MM.1S (cell line): ENCODE measurements around the gene RHOT1.

ENCODE experiments used
- DNase-seq: peaks from one replicate; pipeline ENCODE4 v3.0.0-alpha.2; 2015
- H2AFZ ChIP-seq: fragments of 300-600 bp; sonication (generic); 2 replicates; pipeline ENCODE4 v1.6.0; 2016; ENCODE audit warnings: antibody characterized with exemption, low read length
- H3F3A ChIP-seq: fragments of 300-600 bp; sonication (generic); 2 replicates; pipeline ENCODE4 v1.6.1; 2016; ENCODE audit warnings: mild to moderate bottlenecking, antibody characterized with exemption, low read length, moderate library complexity, mixed read lengths; ENCODE audit not compliant: insufficient read depth
- H3K27ac ChIP-seq: fragments of 300-600 bp; sonication (generic); 2 replicates; pipeline ENCODE4 v1.5.1; 2016; ENCODE audit warnings: mild to moderate bottlenecking, low read length
- H3K27me3 ChIP-seq: fragments of 300-600 bp; sonication (generic); replicated peaks from 2 replicates; pipeline ENCODE4 v1.6.0; 2016; ENCODE audit warnings: low read length; ENCODE audit not compliant: insufficient read depth
- H3K36me3 ChIP-seq: fragments of 300-600 bp; sonication (generic); replicated peaks from 2 replicates; pipeline ENCODE4 v1.6.1; 2016; ENCODE audit warnings: mild to moderate bottlenecking, low read length, mixed read lengths; ENCODE audit not compliant: insufficient read depth
- H3K4me1 ChIP-seq: fragments of 300-600 bp; sonication (generic); 2 replicates; pipeline ENCODE4 v1.6.1; 2016; ENCODE audit warnings: low read length, mixed read lengths
- H3K4me2 ChIP-seq: fragments of 300-600 bp; sonication (generic); 2 replicates; pipeline ENCODE4 v1.6.0; 2016; ENCODE audit warnings: low read depth, low read length
- H3K4me3 ChIP-seq: fragments of 300-600 bp; sonication (generic); 2 replicates; pipeline ENCODE4 v1.5.1; 2016; ENCODE audit warnings: low read length, mixed read lengths
- H3K79me2 ChIP-seq: fragments of 300-600 bp; sonication (generic); 2 replicates; pipeline ENCODE4 v1.6.1; 2016; ENCODE audit warnings: mixed run types, low read length, mixed read lengths
- H3K9ac ChIP-seq: fragments of 300-600 bp; sonication (generic); 2 replicates; pipeline ENCODE4 v1.6.1; 2016; ENCODE audit warnings: low read length, mixed read lengths
- H3K9me2 ChIP-seq: fragments of 300-600 bp; sonication (generic); replicated peaks from 2 replicates; pipeline ENCODE4 v1.6.1; 2016; ENCODE audit warnings: mild to moderate bottlenecking, low read length, mixed read lengths; ENCODE audit not compliant: insufficient read depth
- H3K9me3 ChIP-seq: fragments of 300-600 bp; sonication (generic); replicated peaks from 2 replicates; pipeline ENCODE4 v1.6.1; 2016; ENCODE audit warnings: mild to moderate bottlenecking, low read length, mixed read lengths; ENCODE audit not compliant: insufficient read depth
- H4K20me1 ChIP-seq: fragments of 300-600 bp; sonication (generic); 2 replicates; pipeline ENCODE4 v1.6.1; 2016; ENCODE audit warnings: mild to moderate bottlenecking, low read length, moderate library complexity, mixed read lengths; ENCODE audit not compliant: insufficient read depth
- EZH2 ChIP-seq: fragments of 300-600 bp; sonication (generic); optimal IDR thresholded peaks from 2 replicates; pipeline ENCODE3; 2017; ENCODE audit warnings: low read depth, mild to moderate bottlenecking, antibody characterized with exemption, low read length, mixed read lengths
- EZH2phosphoT487 ChIP-seq: fragments of 300-600 bp; sonication (generic); IDR thresholded peaks from 2 replicates; pipeline ENCODE4 v1.6.1; 2018; ENCODE audit warnings: antibody characterized with exemption, low read length
- TF ChIP-seq, protein P1 (sequence below): fragments of 300-600 bp; sonication (generic); IDR thresholded peaks from 2 replicates; pipeline ENCODE4 v1.5.1; 2016; ENCODE audit warnings: antibody characterized with exemption, low read length, mixed read lengths

Gene RHOT1

DNA sequence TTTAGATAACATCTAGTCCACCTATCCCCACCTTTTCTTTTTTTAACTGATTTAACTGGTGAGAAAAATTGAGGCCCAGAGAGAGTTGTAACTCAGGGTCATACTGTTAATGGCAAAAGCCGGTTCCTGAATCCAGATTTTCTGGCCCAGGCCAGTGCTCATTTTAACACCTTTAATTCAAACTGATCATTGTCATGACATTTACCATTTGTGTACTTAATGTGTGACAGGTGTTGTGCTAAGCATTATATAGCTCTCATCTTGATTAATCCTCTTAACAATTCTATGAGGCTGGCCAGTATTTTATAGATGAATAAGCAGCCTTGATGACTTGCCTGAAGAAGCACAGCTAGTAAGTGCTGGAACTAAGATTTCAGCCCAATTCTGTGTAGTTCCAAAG, 14.4 kb downstream of the RHOT1 start:
- DNase-seq: no peak
- no peak overlapping the region for H2AFZ ChIP-seq
- H3K36me3 ChIP-seq: no peaks in the 10 kb centered on the region
- no peaks in the 10 kb centered on the region for H3F3A ChIP-seq
- H3K4me3 ChIP-seq: no peak overlapping the region
- no peak overlapping the region for H3K27ac ChIP-seq
- no peak overlapping the region for H3K4me2 ChIP-seq
- TF ChIP-seq, protein P1, sequence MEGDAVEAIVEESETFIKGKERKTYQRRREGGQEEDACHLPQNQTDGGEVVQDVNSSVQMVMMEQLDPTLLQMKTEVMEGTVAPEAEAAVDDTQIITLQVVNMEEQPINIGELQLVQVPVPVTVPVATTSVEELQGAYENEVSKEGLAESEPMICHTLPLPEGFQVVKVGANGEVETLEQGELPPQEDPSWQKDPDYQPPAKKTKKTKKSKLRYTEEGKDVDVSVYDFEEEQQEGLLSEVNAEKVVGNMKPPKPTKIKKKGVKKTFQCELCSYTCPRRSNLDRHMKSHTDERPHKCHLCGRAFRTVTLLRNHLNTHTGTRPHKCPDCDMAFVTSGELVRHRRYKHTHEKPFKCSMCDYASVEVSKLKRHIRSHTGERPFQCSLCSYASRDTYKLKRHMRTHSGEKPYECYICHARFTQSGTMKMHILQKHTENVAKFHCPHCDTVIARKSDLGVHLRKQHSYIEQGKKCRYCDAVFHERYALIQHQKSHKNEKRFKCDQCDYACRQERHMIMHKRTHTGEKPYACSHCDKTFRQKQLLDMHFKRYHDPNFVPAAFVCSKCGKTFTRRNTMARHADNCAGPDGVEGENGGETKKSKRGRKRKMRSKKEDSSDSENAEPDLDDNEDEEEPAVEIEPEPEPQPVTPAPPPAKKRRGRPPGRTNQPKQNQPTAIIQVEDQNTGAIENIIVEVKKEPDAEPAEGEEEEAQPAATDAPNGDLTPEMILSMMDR: no peak
- TF ChIP-seq EZH2 (no peak), EZH2phosphoT487 (no peak)
- H3K79me2 ChIP-seq: peaks cover 16% of the 10 kb centered on the region
- no peak overlapping the region for H3K9ac ChIP-seq
- H3K9me3 ChIP-seq: no peaks in the 10 kb centered on the region
- no peaks in the 10 kb centered on the region for H3K4me1 ChIP-seq
- H4K20me1 ChIP-seq: no peaks in the 10 kb centered on the region
- no peaks in the 10 kb centered on the region for H3K27me3 ChIP-seq
- no peaks in the 10 kb centered on the region for H3K9me2 ChIP-seq

DNA sequence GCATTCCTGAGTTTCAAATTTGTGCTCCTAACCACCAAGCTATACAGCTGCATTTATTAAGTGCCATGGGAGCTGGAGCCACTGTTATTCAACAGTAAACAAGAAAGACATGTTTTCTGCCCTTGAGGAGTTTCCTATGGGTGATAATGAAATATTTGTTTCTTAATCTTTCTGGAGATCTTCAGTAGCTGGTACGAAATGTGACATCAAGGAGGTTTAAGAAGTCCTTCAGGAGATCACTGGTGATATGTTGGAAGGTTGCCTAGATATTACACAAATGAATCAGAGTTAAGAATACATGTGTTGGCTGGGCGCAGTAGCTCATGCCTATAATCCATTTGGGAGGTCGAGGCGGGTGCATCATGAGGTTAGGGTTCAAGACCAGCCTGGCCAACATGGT, 14.9 kb downstream of the RHOT1 start:
- Histone ChIP-seq H3K4me1 (no peaks in the 10 kb centered on the region), H3K9me2 (no peaks in the 10 kb centered on the region), H4K20me1 (no peaks in the 10 kb centered on the region), H3K9me3 (no peaks in the 10 kb centered on the region), H3K27ac (no peak overlapping the region), H3K9ac (no peak overlapping the region), H3F3A (no peaks in the 10 kb centered on the region), H3K4me3 (no peak overlapping the region), H3K79me2 (peaks cover 14% of the 10 kb centered on the region), H3K36me3 (no peaks in the 10 kb centered on the region), H2AFZ (no peak overlapping the region), H3K4me2 (no peak overlapping the region), H3K27me3 (no peaks in the 10 kb centered on the region)
- no peak for TF ChIP-seq EZH2phosphoT487
- no peak for TF ChIP-seq EZH2
- TF ChIP-seq, protein P1: no peak
- no peak for DNase-seq

DNA sequence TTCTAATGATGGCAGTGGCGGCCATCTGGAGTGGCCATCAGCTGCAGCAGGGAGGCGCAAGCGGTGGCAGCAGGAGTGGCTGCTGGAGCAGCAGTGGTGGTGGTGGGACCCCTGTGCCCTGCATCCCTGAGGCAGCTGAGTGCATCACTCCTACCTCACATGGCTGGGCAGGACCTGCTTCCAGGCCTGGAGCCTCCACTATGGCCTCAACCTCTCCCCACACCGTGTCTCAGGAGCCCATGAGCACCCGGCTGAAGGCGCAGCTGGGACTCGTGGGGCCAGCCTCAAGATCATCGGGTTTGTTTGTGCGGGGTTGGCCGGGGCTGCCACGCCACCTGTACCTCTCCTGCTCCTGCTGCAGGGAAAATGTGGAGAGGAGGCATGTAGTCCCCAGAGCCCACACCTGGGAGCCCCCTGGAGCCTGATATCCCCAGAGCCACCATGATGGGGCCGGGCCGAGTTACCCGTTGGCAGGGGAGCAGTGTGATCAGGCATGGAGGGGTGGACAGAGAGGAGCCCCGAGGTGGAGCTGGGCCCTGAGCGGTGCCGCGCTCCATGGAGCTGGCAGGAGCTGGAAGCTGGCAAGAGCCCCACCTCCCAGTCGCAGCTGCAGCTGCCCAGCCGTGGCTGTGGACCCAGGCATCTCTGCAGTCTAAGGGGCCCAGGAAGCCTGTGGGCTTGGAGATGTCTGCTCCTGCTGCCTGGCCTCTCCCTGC, 16.7 kb downstream of the RHOT1 start:
- TF ChIP-seq, protein P1: no peak
- TF ChIP-seq EZH2phosphoT487: no peak
- no peak for TF ChIP-seq EZH2
- no peak for DNase-seq
- H3K36me3 ChIP-seq: no peaks in the 10 kb centered on the region
- H3K4me2 ChIP-seq: no peak overlapping the region
- no peak overlapping the region for H3K27ac ChIP-seq
- no peaks in the 10 kb centered on the region for H3K27me3 ChIP-seq
- H3K9me2 ChIP-seq: no peaks in the 10 kb centered on the region
- no peaks in the 10 kb centered on the region for H3K9me3 ChIP-seq
- no peak overlapping the region for H3K4me3 ChIP-seq
- H4K20me1 ChIP-seq: no peaks in the 10 kb centered on the region
- H3F3A ChIP-seq: no peaks in the 10 kb centered on the region
- no peaks in the 10 kb centered on the region for H3K4me1 ChIP-seq
- H3K9ac ChIP-seq: no peak overlapping the region
- no peak overlapping the region for H2AFZ ChIP-seq
- H3K79me2 ChIP-seq: peaks cover 5% of the 10 kb centered on the region
